Smooth muscle cell (in vitro differentiated cells): ENCODE results near the gene VOPP1. TPM values are rescaled to one million over a fixed set of nuclear protein-coding genes. Genes with fewer than 3 reads are reported as not detected.

Source experiments
- DNase-seq: peaks from one replicate; lab custom pipeline; 2025; ENCODE audit not compliant: unreplicated experiment; lab: John Stamatoyannopoulos, UW
- H2AFZ ChIP-seq: fragments of 200-600 bp; sonication (generic); 2 replicates; pipeline ENCODE4 v1.6.0; 2016; ENCODE audit warnings: antibody characterized with exemption, low read depth, mild to moderate bottlenecking
- H3F3A ChIP-seq: fragments of 200-600 bp; sonication (generic); 2 replicates; pipeline ENCODE4 v1.6.0; 2017; ENCODE audit warnings: antibody characterized with exemption, low read depth
- H3K27ac ChIP-seq: fragments of 200-600 bp; sonication (generic); 2 replicates; pipeline ENCODE4 v1.5.1; 2016; ENCODE audit warnings: low read depth, mild to moderate bottlenecking
- H3K27me3 ChIP-seq: fragments of 200-600 bp; sonication (generic); 2 replicates; pipeline ENCODE4 v1.6.1; 2016; ENCODE audit warnings: low read depth, mild to moderate bottlenecking
- H3K36me3 ChIP-seq: fragments of 200-600 bp; sonication (generic); 2 replicates; pipeline ENCODE4 v1.5.1; 2016; ENCODE audit warnings: low read depth
- H3K4me1 ChIP-seq: fragments of 200-600 bp; sonication (generic); 2 replicates; pipeline ENCODE4 v1.5.1; 2016; ENCODE audit warnings: low read depth
- H3K4me2 ChIP-seq: fragments of 200-600 bp; sonication (generic); 2 replicates; pipeline ENCODE4 v1.6.0; 2016; ENCODE audit warnings: mild to moderate bottlenecking
- H3K4me3 ChIP-seq: fragments of 200-600 bp; sonication (generic); 2 replicates; pipeline ENCODE4 v1.5.1; 2016; ENCODE audit warnings: mild to moderate bottlenecking
- H3K79me2 ChIP-seq: fragments of 200-600 bp; sonication (generic); 2 replicates; pipeline ENCODE4 v1.6.0; 2016; ENCODE audit warnings: low read depth, mild to moderate bottlenecking
- H3K9ac ChIP-seq: fragments of 200-600 bp; sonication (generic); 2 replicates; pipeline ENCODE4 v1.6.0; 2016; ENCODE audit warnings: low read depth
- H3K9me3 ChIP-seq: fragments of 200-600 bp; sonication (generic); replicated peaks from 2 replicates; pipeline ENCODE4 v1.5.1; 2016; ENCODE audit warnings: low read depth
- H4K20me1 ChIP-seq: fragments of 200-600 bp; sonication (generic); 2 replicates; pipeline ENCODE4 v1.6.0; 2016; ENCODE audit warnings: low read depth
- WGBS: methylation state at CpG from one replicate; pipeline ENCODE4 v1.1.7; 2016; ENCODE audit warnings: low lambda C conversion rate; 5-methylcytosine and 5-hydroxymethylcytosine counted together
- polyA plus RNA-seq: library from polyadenylated mRNA; unstranded; fragments of >200 nt; fragmentation: Nextera tagmentation; extraction: Ambion mirVana; gene quantifications from 2 replicates; pipeline ENCODE4 v1.2.1, GENCODE V29; 2016
- total RNA-seq: library from RNA; depleted of rRNA; stranded (reverse); fragments of >200 nt; gene quantifications from 2 replicates; pipeline ENCODE4 v1.2.3, GENCODE V29; 2014
- TF ChIP-seq, protein P1 (sequence below): fragments of 200-600 bp; sonication (generic); IDR thresholded peaks from 2 replicates; pipeline ENCODE4 v1.5.1; 2017; ENCODE audit warnings: borderline replicate concordance, mild to moderate bottlenecking, antibody characterized with exemption; ENCODE audit not compliant: insufficient read depth, poor library complexity, severe bottlenecking

Gene VOPP1
- total and polyA plus RNA-seq, 2 experiments from 2014 or later, result 18.3 to 26.6 TPM

- peaks cover 91% of the 10 kb centered on the region for H4K20me1 ChIP-seq
- H2AFZ ChIP-seq, result no peak overlapping the region
- no peak overlapping the region for H3K4me2 ChIP-seq
Measured at GRCh38 chr7:55558962-55559920, 13.1 kb downstream of the VOPP1 start.

DNA sequence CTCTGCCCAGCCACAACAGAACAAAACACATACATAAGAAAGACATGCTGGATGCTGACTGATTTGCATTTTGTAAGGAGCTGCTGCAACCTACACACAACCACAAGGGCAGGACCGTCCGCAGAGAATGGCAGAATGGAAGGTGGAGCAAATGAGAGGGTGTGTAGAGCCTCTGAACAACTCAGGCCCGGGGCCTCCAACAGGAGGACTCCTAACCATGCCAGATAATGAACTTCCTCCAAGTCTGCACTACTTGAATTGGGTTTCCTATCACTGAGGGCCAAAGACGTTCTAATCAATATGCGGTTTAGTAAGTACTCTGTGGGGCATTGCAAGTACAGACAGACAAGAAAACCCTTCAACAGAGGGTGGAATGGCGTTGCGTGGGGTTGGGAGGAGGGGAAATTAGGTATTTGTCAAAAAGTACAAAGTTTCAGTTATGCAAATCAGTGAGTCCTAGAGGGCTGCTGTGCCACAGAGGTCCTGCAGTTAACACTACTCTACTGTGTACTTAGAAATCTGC lies 14.6 kb downstream of the VOPP1 start:
- no peaks in the 10 kb centered on the region for H3K9me3 ChIP-seq
- H3K79me2 ChIP-seq, result peaks cover 16% of the 10 kb centered on the region
- peaks cover 91% of the 10 kb centered on the region for H4K20me1 ChIP-seq
- H2AFZ ChIP-seq, result no peak overlapping the region
- 71% methylated on average over 7 of the region's 7 CpGs for WGBS
- DNase-seq, result no peak
- TF ChIP-seq, protein P1, sequence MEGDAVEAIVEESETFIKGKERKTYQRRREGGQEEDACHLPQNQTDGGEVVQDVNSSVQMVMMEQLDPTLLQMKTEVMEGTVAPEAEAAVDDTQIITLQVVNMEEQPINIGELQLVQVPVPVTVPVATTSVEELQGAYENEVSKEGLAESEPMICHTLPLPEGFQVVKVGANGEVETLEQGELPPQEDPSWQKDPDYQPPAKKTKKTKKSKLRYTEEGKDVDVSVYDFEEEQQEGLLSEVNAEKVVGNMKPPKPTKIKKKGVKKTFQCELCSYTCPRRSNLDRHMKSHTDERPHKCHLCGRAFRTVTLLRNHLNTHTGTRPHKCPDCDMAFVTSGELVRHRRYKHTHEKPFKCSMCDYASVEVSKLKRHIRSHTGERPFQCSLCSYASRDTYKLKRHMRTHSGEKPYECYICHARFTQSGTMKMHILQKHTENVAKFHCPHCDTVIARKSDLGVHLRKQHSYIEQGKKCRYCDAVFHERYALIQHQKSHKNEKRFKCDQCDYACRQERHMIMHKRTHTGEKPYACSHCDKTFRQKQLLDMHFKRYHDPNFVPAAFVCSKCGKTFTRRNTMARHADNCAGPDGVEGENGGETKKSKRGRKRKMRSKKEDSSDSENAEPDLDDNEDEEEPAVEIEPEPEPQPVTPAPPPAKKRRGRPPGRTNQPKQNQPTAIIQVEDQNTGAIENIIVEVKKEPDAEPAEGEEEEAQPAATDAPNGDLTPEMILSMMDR, result no peak
- H3K36me3 ChIP-seq, result no peaks in the 10 kb centered on the region
- no peaks in the 10 kb centered on the region for H3F3A ChIP-seq
- H3K9ac ChIP-seq, result no peak overlapping the region
- no peak overlapping the region for H3K4me3 ChIP-seq
- H3K27me3 ChIP-seq, result no peaks in the 10 kb centered on the region
- no peak overlapping the region for H3K4me2 ChIP-seq
- no peaks in the 10 kb centered on the region for H3K4me1 ChIP-seq
- no peak overlapping the region for H3K27ac ChIP-seq

More at GRCh38 chr7:55558962-55559920, 13.1 kb downstream of the VOPP1 start:
- no peaks in the 10 kb centered on the region for H3F3A ChIP-seq
- H3K4me1 ChIP-seq, result no peaks in the 10 kb centered on the region
- no peak for DNase-seq
- H3K9ac ChIP-seq, result no peak overlapping the region
- no peak overlapping the region for H3K4me3 ChIP-seq
- TF ChIP-seq, protein P1, result no peak
- H3K9me3 ChIP-seq, result no peaks in the 10 kb centered on the region
- 94% methylated on average over 12 of the region's 12 CpGs for WGBS
- peaks cover 28% of the 10 kb centered on the region for H3K79me2 ChIP-seq
- H3K27ac ChIP-seq, result no peak overlapping the region
- no peaks in the 10 kb centered on the region for H3K36me3 ChIP-seq
- no peaks in the 10 kb centered on the region for H3K27me3 ChIP-seq

DNA sequence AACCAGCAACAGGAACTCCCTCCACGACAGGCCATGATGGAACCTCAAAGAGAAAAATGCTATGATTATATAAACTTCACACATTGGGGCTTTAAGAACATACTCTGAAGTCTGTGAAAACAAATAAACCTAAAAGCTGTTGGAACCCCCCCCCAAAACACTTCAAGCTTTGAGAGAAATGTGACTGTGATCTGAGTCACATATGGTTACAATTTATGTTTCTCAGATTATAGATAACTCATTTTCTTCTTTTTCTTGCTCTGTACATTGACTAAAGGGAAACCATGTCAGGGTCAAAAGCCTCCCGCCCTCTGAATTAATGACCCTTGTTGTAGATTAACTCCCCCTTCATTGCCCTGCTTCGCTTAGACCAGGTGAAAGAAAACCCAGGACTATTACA lies 15.8 kb downstream of the VOPP1 start:
- 88% methylated on average over 3 of the region's 3 CpGs for WGBS
- DNase-seq, result no peak

More for the DNA sequence above, 15.8 kb downstream of the VOPP1 start:
- Histone ChIP-seq H3K4me3 (no peak overlapping the region), H3K36me3 (no peaks in the 10 kb centered on the region), H3K27me3 (no peaks in the 10 kb centered on the region), H3K27ac (no peak overlapping the region), H4K20me1 (peaks cover 91% of the 10 kb centered on the region), H3K9me3 (no peaks in the 10 kb centered on the region), H3K4me1 (no peaks in the 10 kb centered on the region), H3K79me2 (peaks cover 11% of the 10 kb centered on the region), H2AFZ (no peak overlapping the region), H3F3A (no peaks in the 10 kb centered on the region), H3K9ac (no peak overlapping the region), H3K4me2 (no peak overlapping the region)
- TF ChIP-seq, protein P1, result no peak
